ENCODE measurements around the gene CTBP2. TPM values are rescaled to one million over a fixed set of nuclear protein-coding genes. Genes with fewer than 3 reads are reported as not detected.

The CTBP2 gene
- total and polyA plus RNA-seq, 4 donors = 3.4 to 59.2 (median 5.5) TPM

- no peaks in the 10 kb centered on the region for H3K9me3 ChIP-seq (ENCODE audit: control insufficient read depth in 4 of 4, low read length in 3 of 4)
- no peak overlapping the region for H3K4me3 ChIP-seq (ENCODE audit: low read depth in 1 of 3, low read length in 3 of 3)
- H3K36me3 ChIP-seq (ENCODE audit: control insufficient read depth in 4 of 4, insufficient read depth in 3 of 4, low read depth in 1 of 4, low read length in 3 of 4) = no peaks in the 10 kb centered on the region
- peak; percentile 75 for DNase-seq (ENCODE audit: low spot score)
- H3K27me3 ChIP-seq (ENCODE audit: control insufficient read depth in 4 of 4, insufficient read depth in 4 of 4, low read length in 3 of 4) = no peaks in the 10 kb centered on the region
- H3K27ac ChIP-seq (ENCODE audit: low read depth in 1 of 2, low read length in 2 of 2) = no peak overlapping the region
- peaks cover 0 to 7% (median 4%) of the 10 kb centered on the region in 4 donors for H3K4me1 ChIP-seq (ENCODE audit: control insufficient read depth in 4 of 4, insufficient read depth in 4 of 4, low read length in 3 of 4)
- no peak for TF ChIP-seq GABPA (IDR thresholded peaks at IDR 0.05 in 1 of 2, conservative IDR thresholded peaks at IDR 0.05 in 1 of 2)
- TF ChIP-seq HNF4G (IDR thresholded peaks at IDR 0.05) = no peak
- no peak for TF ChIP-seq YY1 (IDR thresholded peaks at IDR 0.05)
- TF ChIP-seq HNF4A (conservative IDR thresholded peaks at IDR 0.05) = no peak
- no peak for TF ChIP-seq ZBTB33 (IDR thresholded peaks at IDR 0.05)
- no peak for TF ChIP-seq ATF3 (IDR thresholded peaks at IDR 0.05)
- no peak for TF ChIP-seq RXRA (IDR thresholded peaks at IDR 0.05)
- H3K9ac ChIP-seq (ENCODE audit: low read depth in 1 of 2, low read length in 2 of 2) = no peak overlapping the region
- WGBS = 51% methylated on average over 16 of the region's 16 CpGs
Observed at GRCh38 chr10:125049216-125049881, 111.0 kb downstream of the CTBP2 start.

GRCh38 chr10:125048094-125048864 lies 112.1 kb downstream of the CTBP2 start:
- Histone ChIP-seq H3K27ac (ENCODE audit: low read depth in 1 of 2, low read length in 2 of 2) (no peak overlapping the region), H3K9ac (ENCODE audit: low read depth in 1 of 2, low read length in 2 of 2) (no peak overlapping the region)
- WGBS = 55% methylated on average over 16 of the region's 16 CpGs

More at GRCh38 chr10:125048094-125048864, 112.1 kb downstream of the CTBP2 start:
- Histone ChIP-seq H3K27me3 (ENCODE audit: control insufficient read depth in 4 of 4, insufficient read depth in 4 of 4, low read length in 3 of 4) (no peaks in the 10 kb centered on the region), H3K4me3 (ENCODE audit: low read depth in 1 of 3, low read length in 3 of 3) (no peak overlapping the region), H3K36me3 (ENCODE audit: control insufficient read depth in 4 of 4, insufficient read depth in 3 of 4, low read depth in 1 of 4, low read length in 3 of 4) (no peaks in the 10 kb centered on the region), H3K4me1 (ENCODE audit: control insufficient read depth in 4 of 4, insufficient read depth in 4 of 4, low read length in 3 of 4) (peaks cover 0 to 7% (median 4%) of the 10 kb centered on the region in 4 donors), H3K9me3 (ENCODE audit: control insufficient read depth in 4 of 4, low read length in 3 of 4) (no peaks in the 10 kb centered on the region)
- peak; percentile 92 for DNase-seq (ENCODE audit: low spot score)
- TF ChIP-seq REST (IDR thresholded peaks at IDR 0.05) (no peak), HNF4A (conservative IDR thresholded peaks at IDR 0.05) (no peak), TAF1 (conservative IDR thresholded peaks at IDR 0.05) (no peak), HNF4G (IDR thresholded peaks at IDR 0.05) (no peak), YY1 (IDR thresholded peaks at IDR 0.05) (no peak), GABPA (IDR thresholded peaks at IDR 0.05 in 1 of 2, conservative IDR thresholded peaks at IDR 0.05 in 1 of 2) (no peak), ATF3 (IDR thresholded peaks at IDR 0.05) (no peak), EGR1 (IDR thresholded peaks at IDR 0.05; ENCODE audit: low read depth in 2 of 2) (no peak), ZBTB33 (IDR thresholded peaks at IDR 0.05) (no peak), JUND (IDR thresholded peaks at IDR 0.05) (no peak), RXRA (IDR thresholded peaks at IDR 0.05) (peak in 1 of 2 donors; percentile 8), SP1 (IDR thresholded peaks at IDR 0.05) (no peak), NR2F2 (IDR thresholded peaks at IDR 0.05) (no peak), FOXA2 (IDR thresholded peaks at IDR 0.05) (no peak), FOXA1 (IDR thresholded peaks at IDR 0.05) (no peak), RAD21 (IDR thresholded peaks at IDR 0.05) (peak; percentile 96 to 97), CTCF (IDR thresholded peaks at IDR 0.05; ENCODE audit: low read depth, low read length, missing input control) (peak; percentile 96), MAX (IDR thresholded peaks at IDR 0.05) (no peak)
